Smooth muscle cell (in vitro differentiated cells): ENCODE results near the gene SMARCA4. TPM values are rescaled to one million over a fixed set of nuclear protein-coding genes. Genes with fewer than 3 reads are reported as not detected.
"Not testable (repeated sequence)": the region's sequence is repeated elsewhere in the genome, so short reads cannot be mapped to it uniquely, and the experiment has no call there.

Source experiments
- DNase-seq: peaks from one replicate; lab custom pipeline; 2025; ENCODE audit not compliant: unreplicated experiment; lab: John Stamatoyannopoulos, UW
- H2AFZ ChIP-seq: fragments of 200-600 bp; sonication (generic); 2 replicates; pipeline ENCODE4 v1.6.0; 2016; ENCODE audit warnings: antibody characterized with exemption, low read depth, mild to moderate bottlenecking
- H3F3A ChIP-seq: fragments of 200-600 bp; sonication (generic); 2 replicates; pipeline ENCODE4 v1.6.0; 2017; ENCODE audit warnings: antibody characterized with exemption, low read depth
- H3K27ac ChIP-seq: fragments of 200-600 bp; sonication (generic); 2 replicates; pipeline ENCODE4 v1.5.1; 2016; ENCODE audit warnings: low read depth, mild to moderate bottlenecking
- H3K27me3 ChIP-seq: fragments of 200-600 bp; sonication (generic); 2 replicates; pipeline ENCODE4 v1.6.1; 2016; ENCODE audit warnings: low read depth, mild to moderate bottlenecking
- H3K36me3 ChIP-seq: fragments of 200-600 bp; sonication (generic); 2 replicates; pipeline ENCODE4 v1.5.1; 2016; ENCODE audit warnings: low read depth
- H3K4me1 ChIP-seq: fragments of 200-600 bp; sonication (generic); 2 replicates; pipeline ENCODE4 v1.5.1; 2016; ENCODE audit warnings: low read depth
- H3K4me2 ChIP-seq: fragments of 200-600 bp; sonication (generic); 2 replicates; pipeline ENCODE4 v1.6.0; 2016; ENCODE audit warnings: mild to moderate bottlenecking
- H3K4me3 ChIP-seq: fragments of 200-600 bp; sonication (generic); 2 replicates; pipeline ENCODE4 v1.5.1; 2016; ENCODE audit warnings: mild to moderate bottlenecking
- H3K79me2 ChIP-seq: fragments of 200-600 bp; sonication (generic); 2 replicates; pipeline ENCODE4 v1.6.0; 2016; ENCODE audit warnings: low read depth, mild to moderate bottlenecking
- H3K9ac ChIP-seq: fragments of 200-600 bp; sonication (generic); 2 replicates; pipeline ENCODE4 v1.6.0; 2016; ENCODE audit warnings: low read depth
- H3K9me3 ChIP-seq: fragments of 200-600 bp; sonication (generic); replicated peaks from 2 replicates; pipeline ENCODE4 v1.5.1; 2016; ENCODE audit warnings: low read depth
- H4K20me1 ChIP-seq: fragments of 200-600 bp; sonication (generic); 2 replicates; pipeline ENCODE4 v1.6.0; 2016; ENCODE audit warnings: low read depth
- WGBS: methylation state at CpG from one replicate; pipeline ENCODE4 v1.1.7; 2016; ENCODE audit warnings: low lambda C conversion rate; 5-methylcytosine and 5-hydroxymethylcytosine counted together
- polyA plus RNA-seq: library from polyadenylated mRNA; unstranded; fragments of >200 nt; fragmentation: Nextera tagmentation; extraction: Ambion mirVana; gene quantifications from 2 replicates; pipeline ENCODE4 v1.2.1, GENCODE V29; 2016
- total RNA-seq: library from RNA; depleted of rRNA; stranded (reverse); fragments of >200 nt; gene quantifications from 2 replicates; pipeline ENCODE4 v1.2.3, GENCODE V29; 2014
- TF ChIP-seq, protein P1 (sequence below): fragments of 200-600 bp; sonication (generic); IDR thresholded peaks from 2 replicates; pipeline ENCODE4 v1.5.1; 2017; ENCODE audit warnings: borderline replicate concordance, mild to moderate bottlenecking, antibody characterized with exemption; ENCODE audit not compliant: insufficient read depth, poor library complexity, severe bottlenecking

The SMARCA4 gene
- total and polyA plus RNA-seq, 2 experiments from 2014 or later, result 59.6 to 100 TPM

DNA sequence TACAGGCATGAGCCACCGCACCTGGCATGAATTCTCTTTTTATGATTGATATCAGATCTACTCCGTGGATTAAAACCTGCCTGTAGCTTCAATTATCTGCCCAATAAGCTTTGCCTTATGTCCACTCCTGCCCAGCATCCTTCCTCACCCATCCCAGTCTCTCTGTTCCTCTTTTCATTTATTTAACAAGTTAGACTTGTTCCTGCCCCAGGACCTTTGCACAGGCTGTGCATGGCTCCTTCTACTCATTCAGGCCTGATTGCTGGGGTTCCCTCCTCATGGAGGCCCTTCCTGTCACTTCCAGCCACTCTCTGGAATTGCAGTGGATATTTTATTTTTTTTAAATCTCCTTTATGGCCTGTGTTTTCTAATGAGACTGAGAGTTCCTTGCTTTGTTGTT, 27.6 kb downstream of the SMARCA4 start:
- no peak for DNase-seq
- Histone ChIP-seq H3K9ac (no peak overlapping the region), H3K4me1 (no peaks in the 10 kb centered on the region), H2AFZ (no peak overlapping the region), H4K20me1 (peaks cover 59% of the 10 kb centered on the region), H3K4me2 (no peak overlapping the region), H3K79me2 (peaks cover 17% of the 10 kb centered on the region), H3K36me3 (no peaks in the 10 kb centered on the region), H3K27me3 (no peaks in the 10 kb centered on the region), H3K4me3 (no peak overlapping the region), H3K27ac (no peak overlapping the region), H3K9me3 (no peaks in the 10 kb centered on the region), H3F3A (no peaks in the 10 kb centered on the region)
- WGBS, result 100% methylated on average over 2 of the region's 2 CpGs
- TF ChIP-seq, protein P1, sequence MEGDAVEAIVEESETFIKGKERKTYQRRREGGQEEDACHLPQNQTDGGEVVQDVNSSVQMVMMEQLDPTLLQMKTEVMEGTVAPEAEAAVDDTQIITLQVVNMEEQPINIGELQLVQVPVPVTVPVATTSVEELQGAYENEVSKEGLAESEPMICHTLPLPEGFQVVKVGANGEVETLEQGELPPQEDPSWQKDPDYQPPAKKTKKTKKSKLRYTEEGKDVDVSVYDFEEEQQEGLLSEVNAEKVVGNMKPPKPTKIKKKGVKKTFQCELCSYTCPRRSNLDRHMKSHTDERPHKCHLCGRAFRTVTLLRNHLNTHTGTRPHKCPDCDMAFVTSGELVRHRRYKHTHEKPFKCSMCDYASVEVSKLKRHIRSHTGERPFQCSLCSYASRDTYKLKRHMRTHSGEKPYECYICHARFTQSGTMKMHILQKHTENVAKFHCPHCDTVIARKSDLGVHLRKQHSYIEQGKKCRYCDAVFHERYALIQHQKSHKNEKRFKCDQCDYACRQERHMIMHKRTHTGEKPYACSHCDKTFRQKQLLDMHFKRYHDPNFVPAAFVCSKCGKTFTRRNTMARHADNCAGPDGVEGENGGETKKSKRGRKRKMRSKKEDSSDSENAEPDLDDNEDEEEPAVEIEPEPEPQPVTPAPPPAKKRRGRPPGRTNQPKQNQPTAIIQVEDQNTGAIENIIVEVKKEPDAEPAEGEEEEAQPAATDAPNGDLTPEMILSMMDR, result no peak

DNA sequence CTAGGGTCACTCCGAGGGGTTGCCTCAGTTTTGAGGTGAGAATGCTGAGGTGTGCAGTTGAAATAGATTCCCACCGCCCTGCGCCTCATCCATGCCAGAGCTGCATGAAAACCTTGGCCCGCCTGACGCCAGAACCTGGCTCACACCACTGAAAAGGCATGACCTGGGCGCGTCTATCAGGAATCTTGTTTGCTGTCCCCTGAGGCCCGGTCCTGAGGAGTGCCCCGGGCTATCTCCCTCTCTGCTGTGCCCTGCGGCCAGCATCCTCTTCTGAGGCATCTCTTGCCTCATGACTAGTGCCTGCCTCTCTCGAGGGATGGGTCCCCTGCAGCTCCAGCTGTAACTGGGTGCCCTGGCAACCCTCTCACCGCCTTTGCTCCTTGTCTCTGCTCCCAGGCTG, 28.1 kb downstream of the SMARCA4 start:
- H2AFZ ChIP-seq, result no peak overlapping the region
- peaks cover 59% of the 10 kb centered on the region for H4K20me1 ChIP-seq
- H3K4me1 ChIP-seq, result no peaks in the 10 kb centered on the region
- no peaks in the 10 kb centered on the region for H3K36me3 ChIP-seq
- no peak for DNase-seq
- no peaks in the 10 kb centered on the region for H3F3A ChIP-seq
- H3K27ac ChIP-seq, result no peak overlapping the region
- H3K4me2 ChIP-seq, result no peak overlapping the region
- H3K4me3 ChIP-seq, result no peak overlapping the region
- TF ChIP-seq, protein P1, result no peak
- H3K9ac ChIP-seq, result no peak overlapping the region
- no peaks in the 10 kb centered on the region for H3K27me3 ChIP-seq
- peaks cover 11% of the 10 kb centered on the region for H3K79me2 ChIP-seq
- no peaks in the 10 kb centered on the region for H3K9me3 ChIP-seq
- WGBS, result 99% methylated on average over 12 of the region's 12 CpGs

DNA sequence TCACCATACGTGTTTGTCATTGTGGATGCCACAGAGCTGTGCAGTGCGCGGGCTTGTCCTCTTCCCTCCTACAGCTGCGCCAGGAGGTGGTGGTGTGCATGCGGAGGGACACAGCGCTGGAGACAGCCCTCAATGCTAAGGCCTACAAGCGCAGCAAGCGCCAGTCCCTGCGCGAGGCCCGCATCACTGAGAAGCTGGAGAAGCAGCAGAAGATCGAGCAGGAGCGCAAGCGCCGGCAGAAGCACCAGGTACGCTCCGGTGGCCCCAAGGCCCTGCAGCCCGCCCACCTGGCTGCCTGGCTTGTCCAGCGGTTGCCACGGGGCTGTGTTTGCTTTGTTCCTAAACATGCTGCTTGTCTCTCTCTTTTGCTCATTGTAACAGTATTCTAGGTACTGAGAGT, 30.2 kb downstream of the SMARCA4 start:
- Histone ChIP-seq H2AFZ (no peak overlapping the region), H3K79me2 (peaks cover 4% of the 10 kb centered on the region), H3K36me3 (peaks cover 5% of the 10 kb centered on the region), H3K9ac (no peak overlapping the region), H3K27me3 (no peaks in the 10 kb centered on the region), H3K27ac (no peak overlapping the region), H4K20me1 (peaks cover 39% of the 10 kb centered on the region), H3F3A (no peaks in the 10 kb centered on the region), H3K9me3 (no peaks in the 10 kb centered on the region), H3K4me2 (no peak overlapping the region), H3K4me3 (no peak overlapping the region), H3K4me1 (no peaks in the 10 kb centered on the region)
- TF ChIP-seq, protein P1, result no peak
- DNase-seq, result no peak
- 97% methylated on average over 20 of the region's 20 CpGs for WGBS

DNA sequence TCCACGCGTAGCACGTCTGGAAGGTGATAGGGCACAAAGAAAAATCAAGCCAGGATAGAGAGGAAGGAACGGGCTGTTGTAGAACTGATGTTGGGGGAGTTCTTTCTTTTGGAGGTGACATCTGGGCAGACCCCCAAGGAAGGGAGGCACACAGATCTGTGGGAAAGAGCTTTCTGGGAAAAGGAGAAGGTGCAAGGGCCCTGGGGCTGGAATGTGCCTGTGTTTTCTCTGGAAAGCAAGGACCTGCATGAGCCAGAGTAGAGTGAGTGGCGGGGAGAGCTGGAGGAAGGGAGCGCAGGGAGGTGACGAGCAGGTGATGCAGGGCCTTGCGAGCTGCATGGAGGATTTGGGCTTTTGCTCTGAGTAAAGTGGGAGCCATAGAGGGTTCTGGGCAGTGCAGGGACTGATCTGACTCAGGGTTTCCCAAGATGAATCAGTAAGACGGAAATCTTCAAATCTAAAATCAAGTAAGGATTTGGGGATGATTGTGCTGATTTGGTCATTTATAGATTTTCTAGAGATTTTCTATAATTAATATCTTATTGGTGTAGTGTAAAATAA, 30.8 kb downstream of the SMARCA4 start:
- no peak overlapping the region for H3K27ac ChIP-seq
- no peaks in the 10 kb centered on the region for H3F3A ChIP-seq
- TF ChIP-seq, protein P1, result no peak
- peaks cover 5% of the 10 kb centered on the region for H3K36me3 ChIP-seq
- no peak overlapping the region for H2AFZ ChIP-seq
- H4K20me1 ChIP-seq, result peaks cover 34% of the 10 kb centered on the region
- WGBS, result 96% methylated on average over 9 of the region's 9 CpGs
- no peaks in the 10 kb centered on the region for H3K9me3 ChIP-seq
- no peak overlapping the region for H3K4me3 ChIP-seq
- no peaks in the 10 kb centered on the region for H3K27me3 ChIP-seq
- no peak for DNase-seq
- H3K4me1 ChIP-seq, result no peaks in the 10 kb centered on the region
- no peak overlapping the region for H3K9ac ChIP-seq
- peaks cover 4% of the 10 kb centered on the region for H3K79me2 ChIP-seq
- no peak overlapping the region for H3K4me2 ChIP-seq

DNA sequence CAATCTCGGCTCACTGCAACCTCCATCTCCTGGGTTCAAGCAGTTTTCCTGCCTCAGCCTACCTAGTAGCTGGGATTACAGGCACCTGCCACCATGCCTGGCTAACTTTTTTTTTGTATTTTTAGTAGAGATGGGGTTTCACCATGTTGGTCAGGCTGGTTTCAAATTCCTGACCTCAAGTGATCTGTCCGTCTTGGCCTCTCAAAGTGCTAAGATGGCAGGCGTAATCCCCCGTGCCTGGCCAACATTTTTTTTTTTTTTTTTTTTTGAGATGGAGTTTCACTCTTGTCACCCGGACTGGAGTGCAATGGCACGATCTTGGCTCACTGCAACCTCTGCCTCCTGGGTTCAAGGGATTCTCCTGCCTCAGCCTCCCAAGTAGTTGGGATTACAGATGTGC, 31.3 kb downstream of the SMARCA4 start:
- not testable (repeated sequence) for H3K27me3 ChIP-seq, H3K4me1 ChIP-seq, H3K4me2 ChIP-seq, H3K79me2 ChIP-seq, H3K4me3 ChIP-seq, DNase-seq, H3K9ac ChIP-seq, H2AFZ ChIP-seq, H3K27ac ChIP-seq, H3F3A ChIP-seq, H3K36me3 ChIP-seq, H3K9me3 ChIP-seq
- 96% methylated on average over 6 of the region's 6 CpGs for WGBS
- peaks cover 28% of the 10 kb centered on the region for H4K20me1 ChIP-seq
